ENCODE results near the gene ATOH8. TPM values are rescaled to one million over a fixed set of nuclear protein-coding genes. Genes with fewer than 3 reads are reported as not detected.

The ATOH8 gene
- total RNA-seq, 1 experiment from 2014 or later = 0.20 TPM

DNA sequence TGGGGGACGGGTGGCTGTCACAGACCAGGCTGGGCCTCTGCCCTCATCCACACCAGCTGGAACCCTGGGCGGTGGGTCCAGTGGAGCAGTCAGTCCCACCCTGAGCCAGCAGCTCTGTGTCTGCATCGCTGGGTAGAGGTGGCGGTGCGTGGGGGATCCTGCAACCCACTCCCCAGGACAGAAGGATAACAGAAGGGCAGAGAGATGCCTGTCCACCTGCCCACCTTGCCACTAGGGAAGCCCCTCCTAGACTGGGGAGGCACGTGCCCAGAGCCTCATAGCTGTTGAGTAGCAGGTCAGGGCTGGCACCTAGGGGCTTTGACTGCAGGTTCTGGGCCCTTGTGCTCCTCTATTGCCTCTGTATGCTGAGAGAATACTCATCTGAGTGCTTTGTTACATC, 2.4 kb downstream of the ATOH8 start:
- Histone ChIP-seq H2BK20ac (ENCODE audit: low read depth, low read length, poor library complexity, severe bottlenecking) (no peak overlapping the region), H3K23ac (ENCODE audit: insufficient read length, low read depth, low read length) (no peak overlapping the region), H3K79me1 (ENCODE audit: insufficient read depth, low read depth, low read length, poor library complexity, severe bottlenecking) (no peaks in the 10 kb centered on the region), H3K23me2 (ENCODE audit: insufficient read length, low read depth, low read length, poor library complexity, severe bottlenecking) (peaks cover 21% of the 10 kb centered on the region), H2BK12ac (ENCODE audit: insufficient read length, low read depth, low read length) (no peak overlapping the region), H4K8ac (replicated peaks; ENCODE audit: insufficient read length, low read depth, low read length) (no peak overlapping the region), H2BK15ac (ENCODE audit: low read depth, low read length) (no peak overlapping the region), H3K4me2 (ENCODE audit: insufficient read depth, insufficient read length, low read length) (no peak overlapping the region), H2AK5ac (ENCODE audit: insufficient read length, low read length) (no peak overlapping the region), H4K20me1 (ENCODE audit: control insufficient read depth, insufficient read depth, insufficient read length) (no peaks in the 10 kb centered on the region), H3K4ac (ENCODE audit: low read depth, low read length) (no peak overlapping the region), H3K56ac (ENCODE audit: insufficient read length, low read depth, low read length) (no peak overlapping the region), H2BK120ac (ENCODE audit: low read depth, low read length, poor library complexity, severe bottlenecking) (no peak overlapping the region), H2AFZ (ENCODE audit: low read length) (no peak overlapping the region), H3K27me3 (ENCODE audit: insufficient read depth, low read length) (peaks cover 50% of the 10 kb centered on the region), H3T11ph (ENCODE audit: low read length) (no peak overlapping the region), H2BK5ac (ENCODE audit: insufficient read length, low read length) (no peak overlapping the region), H3K9ac (ENCODE audit: extremely low read depth, insufficient read length, low read length) (no peak overlapping the region), H4K91ac (ENCODE audit: insufficient read length, low read depth, low read length) (no peak overlapping the region), H3K79me2 (ENCODE audit: insufficient read depth, low read length) (no peaks in the 10 kb centered on the region), H3K18ac (ENCODE audit: insufficient read length, low read depth, low read length) (no peak overlapping the region), H3K27ac (ENCODE audit: insufficient read length, low read depth, low read length) (no peak overlapping the region), H4K5ac (ENCODE audit: insufficient read length, low read depth, low read length) (no peak overlapping the region), H3K9me3 (ENCODE audit: control insufficient read depth, low read depth, low read length) (no peaks in the 10 kb centered on the region), H3K4me1 (ENCODE audit: insufficient read depth, low read length) (no peaks in the 10 kb centered on the region), H3K14ac (ENCODE audit: insufficient read depth, low read length) (no peak overlapping the region)
- no peaks in the 10 kb centered on the region for H3K36me3 Mint-ChIP-seq (ENCODE audit: insufficient read depth in 1 of 3, low read depth in 3 of 3)
- no peak for DNase-seq
- H3K4me1 Mint-ChIP-seq = peaks cover 8 to 16% of the 10 kb centered on the region in 2 experiments
- no peak overlapping the region for H3K27ac Mint-ChIP-seq
- H3K4me3 Mint-ChIP-seq = no peak overlapping the region
- no CpG with 5 or more reads among the region's 6 CpGs for WGBS (ENCODE audit: extremely low coverage, insufficient read length, low lambda C conversion rate)
- TF ChIP-seq, protein P1, sequence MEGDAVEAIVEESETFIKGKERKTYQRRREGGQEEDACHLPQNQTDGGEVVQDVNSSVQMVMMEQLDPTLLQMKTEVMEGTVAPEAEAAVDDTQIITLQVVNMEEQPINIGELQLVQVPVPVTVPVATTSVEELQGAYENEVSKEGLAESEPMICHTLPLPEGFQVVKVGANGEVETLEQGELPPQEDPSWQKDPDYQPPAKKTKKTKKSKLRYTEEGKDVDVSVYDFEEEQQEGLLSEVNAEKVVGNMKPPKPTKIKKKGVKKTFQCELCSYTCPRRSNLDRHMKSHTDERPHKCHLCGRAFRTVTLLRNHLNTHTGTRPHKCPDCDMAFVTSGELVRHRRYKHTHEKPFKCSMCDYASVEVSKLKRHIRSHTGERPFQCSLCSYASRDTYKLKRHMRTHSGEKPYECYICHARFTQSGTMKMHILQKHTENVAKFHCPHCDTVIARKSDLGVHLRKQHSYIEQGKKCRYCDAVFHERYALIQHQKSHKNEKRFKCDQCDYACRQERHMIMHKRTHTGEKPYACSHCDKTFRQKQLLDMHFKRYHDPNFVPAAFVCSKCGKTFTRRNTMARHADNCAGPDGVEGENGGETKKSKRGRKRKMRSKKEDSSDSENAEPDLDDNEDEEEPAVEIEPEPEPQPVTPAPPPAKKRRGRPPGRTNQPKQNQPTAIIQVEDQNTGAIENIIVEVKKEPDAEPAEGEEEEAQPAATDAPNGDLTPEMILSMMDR (conservative IDR thresholded peaks at IDR 0.05) = no peak
- H3K9me3 Mint-ChIP-seq = no peaks in the 10 kb centered on the region
- peaks cover 90% of the 10 kb centered on the region for H3K27me3 Mint-ChIP-seq (ENCODE audit: low read depth)
